K562 (cell line): ENCODE data around the gene NDUFAF5. TPM values are rescaled to one million over a fixed set of nuclear protein-coding genes. Genes with fewer than 3 reads are reported as not detected.

Experiments
- ATAC-seq: fragments of 200-7000 bp; cut with Tn5 transposase; 3 replicates; pipeline ENCODE4 v1.9.1; 2020; ENCODE audit warnings: moderate library complexity
- BruUV-seq: library from RNA; stranded (reverse); fragments of 400-500 nt; replicated peaks from 2 replicates; lab custom pipeline; 2021; lab: Mats Ljungman, UMichigan
- CTCF ChIA-PET: fragments of 300-600 bp; formaldehyde crosslinking; extraction: SDS; loops from one replicate; lab custom pipeline; 2021; ENCODE audit warnings: low intra/inter-chr PET ratio; lab: Yijun Ruan, JAX
- POLR2A ChIA-PET: fragments of 300-600, 350-650 bp; sonication (Branson Sonifier 250); formaldehyde crosslinking; extraction: SDS; loops from one replicate; lab custom pipeline; 2021; ENCODE audit warnings: antibody characterized with exemption, inconsistent platforms; lab: Yijun Ruan, JAX
- DNase-seq, 4 experiments: peaks; one replicate each; pipeline versions ENCODE4 v3.0.0 to v3.0.0-alpha.2; 2011 to 2018; ENCODE audit warnings: low spot score in 3 of 4, mixed read lengths in 3 of 4; ENCODE audit errors: extremely low read depth in 1 of 4
- FAIRE-seq: peaks from 2 replicates; lab custom pipeline; 2011; peaks lifted over from hg19 to GRCh38; lab: Jason Lieb, UNC
- H2AFZ ChIP-seq: 2 replicates; pipeline ENCODE4 v1.6.0; 2011; ENCODE audit warnings: low read depth, low read length, control low read depth, inconsistent platforms
- H3K27ac ChIP-seq: fragments of 200-600 bp; 3 replicates; pipeline ENCODE4 v1.8.0; 2011; ENCODE audit warnings: low read depth, mild to moderate bottlenecking, control low read depth, inconsistent platforms, low read length, moderate library complexity, mixed read lengths; ENCODE audit errors: extremely low read depth
- H3K27me3 ChIP-seq, 2 experiments: fragments of 300-600 bp in 1 of 2; 2 replicates in 1 of 2; 3 replicates in 1 of 2; pipeline versions ENCODE4 v1.6.0 to v1.8.0; 2011; ENCODE audit warnings: inconsistent platforms in 2 of 2, low read length in 2 of 2, mild to moderate bottlenecking in 1 of 2, mixed read lengths in 1 of 2, moderate library complexity in 1 of 2; ENCODE audit not compliant: control insufficient read depth in 2 of 2, insufficient read depth in 2 of 2
- H3K36me3 ChIP-seq: fragments of 300-600 bp; 3 replicates; pipeline ENCODE4 v1.8.0; 2011; ENCODE audit warnings: mild to moderate bottlenecking, low read length, inconsistent platforms; ENCODE audit not compliant: control insufficient read depth, insufficient read depth
- H3K4me1 ChIP-seq, 2 experiments: fragments of 200-600 bp in 1 of 2; replicated peaks in 1 of 2; 2 replicates in 1 of 2; 3 replicates in 1 of 2; pipeline versions ENCODE4 v1.5.1 to v1.8.0; 2011; ENCODE audit warnings: inconsistent platforms in 2 of 2, low read length in 2 of 2, mild to moderate bottlenecking in 1 of 2, mixed read lengths in 1 of 2, moderate library complexity in 1 of 2; ENCODE audit not compliant: control insufficient read depth in 2 of 2, insufficient read depth in 2 of 2
- H3K4me2 ChIP-seq: 2 replicates; pipeline ENCODE4 v1.6.1; 2011; ENCODE audit warnings: low read length, control low read depth, inconsistent platforms, mixed read lengths; ENCODE audit not compliant: insufficient read depth
- H3K4me3 ChIP-seq: fragments of 200-600 bp; sonication (generic), shearing (Covaris generic); 2 replicates; pipeline ENCODE4 v1.5.1; 2016; ENCODE audit warnings: control low read depth, inconsistent platforms
- H3K79me2 ChIP-seq: fragments of 200-600 bp; 3 replicates; pipeline ENCODE4 v1.8.0; 2011; ENCODE audit warnings: low read length, inconsistent platforms; ENCODE audit not compliant: control insufficient read depth, insufficient read depth
- H3K9ac ChIP-seq, 2 experiments: 2 replicates each; pipeline versions ENCODE4 v1.6.0 to v1.6.1; 2011; ENCODE audit warnings: low read depth in 2 of 2, low read length in 2 of 2, control low read depth in 1 of 2, inconsistent platforms in 1 of 2, mild to moderate bottlenecking in 1 of 2, mixed read lengths in 1 of 2; ENCODE audit not compliant: insufficient read depth in 1 of 2
- H3K9me1 ChIP-seq: one replicate; pipeline ENCODE4 v1.6.0; 2011; ENCODE audit warnings: inconsistent platforms, mild to moderate bottlenecking, low read length, moderate library complexity; ENCODE audit not compliant: control insufficient read depth, insufficient read depth
- H3K9me3 ChIP-seq: replicated peaks from 2 replicates; pipeline ENCODE4 v1.5.1; 2011; ENCODE audit warnings: low read depth, low read length, inconsistent platforms; ENCODE audit not compliant: control insufficient read depth, insufficient read depth
- H4K20me1 ChIP-seq: replicated peaks from 2 replicates; pipeline ENCODE4 v1.6.1; 2011; ENCODE audit warnings: low read length, inconsistent platforms, mixed read lengths; ENCODE audit not compliant: control insufficient read depth, insufficient read depth
- CBX2 ChIP-seq: fragments of 200-600 bp; sonication (generic); IDR thresholded peaks from one replicate; pipeline ENCODE4 v1.6.1; 2012; ENCODE audit warnings: mild to moderate bottlenecking, low read length, inconsistent platforms; ENCODE audit not compliant: insufficient read depth, poor library complexity, severe bottlenecking
- DACH1 ChIP-seq: fragments of 450-650 bp; IDR thresholded peaks from 2 replicates; pipeline ENCODE4 v1.6.1; 2018; ENCODE audit not compliant: partially characterized antibody
- FOXJ2 ChIP-seq: fragments of 200-800 bp; sonication (Bioruptor generic); IDR thresholded peaks from 2 replicates; pipeline ENCODE4 v1.6.1; 2016; ENCODE audit warnings: missing genetic modification characterization, missing compliant biosample characterization
- MYNN ChIP-seq, 2 experiments: sonication (generic); formaldehyde crosslinking in 1 of 2; IDR thresholded peaks; 2 replicates each; pipeline versions ENCODE4 v1.5.0 to v1.6.1; 2016 to 2020; ENCODE audit warnings: antibody characterized with exemption in 1 of 2, missing genetic modification reagents in 1 of 2
- TCF7 ChIP-seq: sonication (generic); IDR thresholded peaks from 2 replicates; pipeline ENCODE4 v1.6.1; 2016; ENCODE audit warnings: antibody characterized with exemption, borderline replicate concordance
- ZNF707 ChIP-seq: fragments of 250-450 bp; sonication (Bioruptor Pico); conservative IDR thresholded peaks from 2 replicates; pipeline ENCODE4 v1.8.0; 2022; ENCODE audit warnings: inconsistent platforms, mild to moderate bottlenecking, moderate library complexity
- ZNF785 ChIP-seq: fragments of 250-450 bp; sonication (Bioruptor Pico); IDR thresholded peaks from 2 replicates; pipeline ENCODE4 v1.4.0; 2020; ENCODE audit warnings: mild to moderate bottlenecking
- WGBS: fragments of 100-300 bp; shearing (Covaris generic); methylation state at CpG from one replicate; pipeline ENCODE4 v1.1.6; 2016; ENCODE audit warnings: low coverage, mixed read lengths; ENCODE audit not compliant: insufficient coverage; ENCODE audit errors: missing lambda C conversion rate; 5-methylcytosine and 5-hydroxymethylcytosine counted together
- in situ Hi-C: fragments of 300-500 bp; cut with MboI; formaldehyde crosslinking; loops from 4 replicates; pipeline ENCODE4 v1.15.0; 2018; ENCODE audit warnings: inconsistent platforms, mixed read lengths
- intact Hi-C: fragments of 100-400 bp; cut with micrococcal nuclease; formaldehyde crosslinking; loops from 2 replicates; pipeline ENCODE4 v1.14.2; 2022
- polyA plus RNA-seq, 8 experiments: library from polyadenylated mRNA; depleted of rRNA in 4 of 8; stranded (reverse) in 5 of 8; unstranded in 3 of 8; fragments of >200 nt; fragmentation: Nextera tagmentation in 2 of 8; fragmentation: Illumina TruSeq in 1 of 8; extraction: Ambion mirVana in 2 of 8; extraction: Trizol in 1 of 8; gene quantifications; 2 replicates each; pipeline versions ENCODE4 v1.2.1 to v1.2.3, GENCODE V29; 2011 to 2014; ENCODE audit warnings: inconsistent platforms in 1 of 8, missing spikeins in 1 of 8
- total RNA-seq, 7 experiments: library from RNA; depleted of rRNA in 6 of 7; stranded (reverse); fragments of >200 nt in 6 of 7; fragmentation: Illumina TruSeq in 2 of 7; extraction: Trizol in 2 of 7; gene quantifications; 2 replicates each; pipeline versions ENCODE4 v1.2.1 to v1.2.3, GENCODE V29; 2011 to 2021; ENCODE audit warnings: low replicate concordance in 1 of 7

The NDUFAF5 gene
- total and polyA plus RNA-seq, 9 of the 15 experiments (the other 6 are each of a cell fraction or from before 2014, with no cell fraction given): 17.2 to 33.1 (median 27.3) TPM

DNA sequence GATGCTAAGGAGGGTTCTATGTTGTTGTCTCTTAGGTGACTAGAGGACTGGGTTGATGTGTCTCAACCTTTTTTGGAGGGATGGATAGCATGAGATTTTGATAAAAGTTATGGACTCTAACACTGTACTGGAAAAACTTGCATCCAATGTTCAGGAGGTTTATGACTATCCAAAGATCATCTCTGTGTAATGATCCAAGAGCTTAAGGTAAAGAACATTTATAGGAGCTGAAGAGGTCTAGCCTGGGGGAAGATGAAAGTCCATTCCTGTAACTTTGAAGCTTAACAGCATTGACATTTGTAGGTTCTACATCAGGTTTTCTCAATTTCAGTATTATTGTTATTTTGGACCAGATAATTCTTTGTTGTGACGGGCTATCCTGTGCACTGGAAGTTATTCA lies 49.0 kb upstream of the NDUFAF5 start (continued):
- TF ChIP-seq CBX2 (no peak), FOXJ2 (no peak), MYNN (IDR thresholded peaks at IDR 0.05) (no peak), MYNN (CRISPR knock-in tag; IDR thresholded peaks at IDR 0.05) (no peak), TCF7 (no peak), ZNF707 (no peak)

GRCh38 chr20:13736436-13737191 lies 48.2 kb upstream of the NDUFAF5 start:
- 75% methylated on average over 2 of the region's 3 CpGs for WGBS
- no peak for FAIRE-seq
- no peaks in the 10 kb centered on the region for H3K9me3 ChIP-seq
- TF ChIP-seq ZNF785 (CRISPR knock-in tag) (no peak), DACH1 (no peak)
- no peaks in the 10 kb centered on the region for H3K4me1 ChIP-seq
- H3K9me1 ChIP-seq: no peaks in the 10 kb centered on the region
- no TSS peak for BruUV-seq
- no peak overlapping the region for H3K9ac ChIP-seq
- intact Hi-C loops: no loop called here
- H3K27ac ChIP-seq: no peak overlapping the region
- H2AFZ ChIP-seq: no peak overlapping the region
- H3K36me3 ChIP-seq: peaks cover 49% of the 10 kb centered on the region
- H3K79me2 ChIP-seq: no peaks in the 10 kb centered on the region; the same call in 2 of the 3 replicates
- no peak overlapping the region for H3K4me2 ChIP-seq
- no peak for DNase-seq
- no peak overlapping the region for H3K4me3 ChIP-seq
- POLR2A ChIA-PET: interaction anchor here (1.1 kb wide), 1 partner anchor 21 kb away, joined by 3 read pairs; no protein-coding TSS in a partner anchor
- H4K20me1 ChIP-seq: no peaks in the 10 kb centered on the region
- no peak for ATAC-seq
- no peaks in the 10 kb centered on the region for H3K27me3 ChIP-seq
- in situ Hi-C loops: no loop called here
- CTCF ChIA-PET: no interaction called here
